Thyroid gland (tissue), 4 donors: ENCODE measurements around the gene HOXA5. TPM values are rescaled to one million over a fixed set of nuclear protein-coding genes. Genes with fewer than 3 reads are reported as not detected.
A peak's percentile ranks its signal among the peaks of the same experiment; 100 is the strongest.

Source experiments
- DNase-seq, 2 donors: peaks; one replicate each; pipeline ENCODE4 v3.0.0-alpha.2; 2019
- H3K27ac ChIP-seq, 3 donors: fragments of 200-600 bp; sonication (generic); 1 replicate in 2 of 3; 2 replicates in 1 of 3; pipeline ENCODE4 v1.5.1; 2016 to 2019; ENCODE audit warnings: mild to moderate bottlenecking in 1 of 3, moderate library complexity in 1 of 3
- H3K27me3 ChIP-seq: fragments of 200-600 bp; sonication (generic); one replicate; pipeline ENCODE4 v1.5.1; 2019
- H3K36me3 ChIP-seq, 2 donors: fragments of 200-600 bp; sonication (generic); one replicate each; pipeline ENCODE4 v1.5.1; 2016 to 2019
- H3K4me1 ChIP-seq, 2 donors: fragments of 200-600 bp; sonication (generic); one replicate each; pipeline ENCODE4 v1.5.1; 2017 to 2019
- H3K4me3 ChIP-seq, 3 donors: fragments of 200-600 bp; sonication (generic); replicated peaks in 1 of 3; 1 replicate in 2 of 3; 2 replicates in 1 of 3; pipeline ENCODE4 v1.5.1; 2016; ENCODE audit warnings: mild to moderate bottlenecking in 1 of 3
- H3K9me3 ChIP-seq: fragments of 200-600 bp; sonication (generic); one replicate; pipeline ENCODE4 v1.5.1; 2017
- POLR2A ChIP-seq, 2 donors: fragments of 450-650 bp; IDR thresholded peaks; one replicate each; pipeline ENCODE4 v1.6.1; 2017; ENCODE audit warnings: antibody characterized with exemption in 2 of 2, mild to moderate bottlenecking in 2 of 2, moderate library complexity in 1 of 2
- WGBS, 2 donors: methylation state at CpG; one replicate each; pipeline ENCODE4 v1.1.5; 2017; 5-methylcytosine and 5-hydroxymethylcytosine counted together
- intact Hi-C: fragments of 100-400 bp; cut with DNase I; formaldehyde crosslinking; loops from one replicate; pipeline ENCODE4 v1.15.1; 2023
- total RNA-seq, 4 donors: library from RNA; depleted of rRNA; stranded (reverse); fragments of >200 nt; gene quantifications; one replicate each; pipeline ENCODE4 v1.2.3, GENCODE V29; 2016
- TF ChIP-seq, protein P1 (sequence below), 6 experiments: fragments of 200-600 bp in 3 of 6; fragments of 450-650 bp in 3 of 6; sonication (generic) in 3 of 6; IDR thresholded peaks; one replicate each; pipeline ENCODE4 v1.5.1; 2016 to 2019; ENCODE audit warnings: antibody characterized with exemption in 6 of 6, mild to moderate bottlenecking in 2 of 6, inconsistent platforms in 1 of 6, moderate library complexity in 1 of 6

The HOXA5 gene
- total RNA-seq, 4 donors from 2014 or later = 2.0 to 4.4 (median 3.3) TPM

DNA sequence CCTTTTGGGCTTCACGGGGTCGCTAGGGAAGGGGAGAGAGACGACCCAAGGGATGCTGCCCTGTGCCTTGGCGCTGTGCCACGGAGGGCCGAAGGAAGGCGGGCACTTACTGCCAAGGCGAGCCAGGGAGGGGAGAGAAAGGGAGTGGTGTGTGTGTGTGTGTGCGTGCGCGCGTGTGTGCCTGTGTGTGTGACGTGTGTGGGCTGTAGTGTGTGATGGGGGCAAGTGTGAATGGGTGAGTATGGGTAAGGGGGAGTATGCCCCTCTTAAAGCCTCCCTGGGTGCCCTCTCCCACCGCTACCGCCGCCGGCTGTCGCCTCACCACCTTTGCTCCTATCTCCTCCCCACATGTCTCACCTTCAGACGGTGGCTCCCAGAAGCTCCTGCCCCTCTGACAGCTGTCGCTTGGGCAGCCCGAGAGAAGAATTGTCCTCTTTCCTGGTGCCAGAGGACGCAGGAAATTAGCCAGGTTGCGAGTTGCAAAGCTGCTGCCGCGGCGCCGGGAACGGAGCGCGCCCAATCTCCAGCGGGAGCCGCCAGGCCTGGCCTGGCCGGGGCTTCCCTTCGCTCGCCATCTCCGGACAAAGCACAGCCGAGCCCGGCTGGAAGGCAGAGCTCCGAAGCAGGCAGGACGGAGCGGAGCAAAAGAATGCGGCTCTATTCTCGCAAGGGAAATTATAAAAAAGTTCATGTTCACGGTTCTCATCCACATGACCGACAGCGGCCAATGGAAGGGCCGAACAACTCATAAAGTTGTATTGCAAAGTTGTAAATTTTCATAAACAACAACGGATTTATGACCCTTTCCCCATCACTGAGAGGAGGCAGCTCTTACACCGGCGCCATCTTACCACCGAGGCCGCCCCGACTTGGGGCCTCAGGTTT is 8.7 kb upstream of the HOXA5 start, which contains the start of gene HOXA3:
TSS of gene HOXA3 (minus strand) at position 653 of the 885 bp plus-strand sequence. CDS start 41,943 bp downstream, outside the sequence.
- Histone ChIP-seq H3K4me3 (no peak within 1 kb of the TSS), H3K4me1 (peaks cover 21 to 41% of the 10 kb centered on the region in 2 donors), H3K27ac (peak within 1 kb of the TSS in 1 of 3 donors; percentile 0), H3K36me3 (no peaks in the 10 kb centered on the region), H3K9me3 (no peaks in the 10 kb centered on the region), H3K27me3 (peaks cover 92% of the 10 kb centered on the region)
- intact Hi-C loops = loop anchor here (5.0 kb wide), 1 partner anchor 285 kb away; no protein-coding TSS in a partner anchor
- no peak for TF ChIP-seq POLR2A (IDR thresholded peaks at IDR 0.05)
- TF ChIP-seq, protein P1, sequence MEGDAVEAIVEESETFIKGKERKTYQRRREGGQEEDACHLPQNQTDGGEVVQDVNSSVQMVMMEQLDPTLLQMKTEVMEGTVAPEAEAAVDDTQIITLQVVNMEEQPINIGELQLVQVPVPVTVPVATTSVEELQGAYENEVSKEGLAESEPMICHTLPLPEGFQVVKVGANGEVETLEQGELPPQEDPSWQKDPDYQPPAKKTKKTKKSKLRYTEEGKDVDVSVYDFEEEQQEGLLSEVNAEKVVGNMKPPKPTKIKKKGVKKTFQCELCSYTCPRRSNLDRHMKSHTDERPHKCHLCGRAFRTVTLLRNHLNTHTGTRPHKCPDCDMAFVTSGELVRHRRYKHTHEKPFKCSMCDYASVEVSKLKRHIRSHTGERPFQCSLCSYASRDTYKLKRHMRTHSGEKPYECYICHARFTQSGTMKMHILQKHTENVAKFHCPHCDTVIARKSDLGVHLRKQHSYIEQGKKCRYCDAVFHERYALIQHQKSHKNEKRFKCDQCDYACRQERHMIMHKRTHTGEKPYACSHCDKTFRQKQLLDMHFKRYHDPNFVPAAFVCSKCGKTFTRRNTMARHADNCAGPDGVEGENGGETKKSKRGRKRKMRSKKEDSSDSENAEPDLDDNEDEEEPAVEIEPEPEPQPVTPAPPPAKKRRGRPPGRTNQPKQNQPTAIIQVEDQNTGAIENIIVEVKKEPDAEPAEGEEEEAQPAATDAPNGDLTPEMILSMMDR (IDR thresholded peaks at IDR 0.05) = no peak
- no peak for DNase-seq
- WGBS, 2 donors = 6 to 10% methylated on average over 39 of the region's 53 CpGs

DNA sequence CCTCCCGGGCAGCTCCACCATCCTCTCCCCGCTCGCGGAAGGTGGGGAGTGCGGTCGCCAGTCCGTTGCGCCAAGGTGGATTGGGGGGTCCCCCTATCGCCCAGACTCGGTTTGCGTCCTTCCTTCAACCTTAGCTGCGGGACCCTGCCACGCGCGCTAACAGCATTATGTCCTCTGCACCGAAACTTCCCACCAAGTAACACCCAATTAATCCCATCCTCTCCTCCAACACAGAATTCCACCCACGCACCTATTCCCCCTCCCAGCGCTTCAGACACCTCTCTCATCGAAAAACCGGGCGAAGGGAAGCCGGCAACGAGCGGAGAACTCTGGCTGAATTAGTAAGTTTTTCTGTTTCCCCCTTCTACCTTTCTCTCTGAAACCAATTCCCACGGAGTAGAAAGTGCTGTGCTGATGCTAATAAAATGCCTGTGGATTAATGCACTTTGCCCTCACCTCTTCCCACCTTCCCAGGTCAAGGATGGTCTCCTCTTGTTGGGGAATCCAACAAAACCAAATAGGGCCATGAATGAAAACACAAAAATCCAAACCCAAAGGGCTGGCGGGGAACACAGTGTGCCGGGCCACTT is 8.0 kb upstream of the HOXA5 start:
- H3K27ac ChIP-seq = no peak overlapping the region
- H3K27me3 ChIP-seq = peaks cover 93% of the 10 kb centered on the region

DNA sequence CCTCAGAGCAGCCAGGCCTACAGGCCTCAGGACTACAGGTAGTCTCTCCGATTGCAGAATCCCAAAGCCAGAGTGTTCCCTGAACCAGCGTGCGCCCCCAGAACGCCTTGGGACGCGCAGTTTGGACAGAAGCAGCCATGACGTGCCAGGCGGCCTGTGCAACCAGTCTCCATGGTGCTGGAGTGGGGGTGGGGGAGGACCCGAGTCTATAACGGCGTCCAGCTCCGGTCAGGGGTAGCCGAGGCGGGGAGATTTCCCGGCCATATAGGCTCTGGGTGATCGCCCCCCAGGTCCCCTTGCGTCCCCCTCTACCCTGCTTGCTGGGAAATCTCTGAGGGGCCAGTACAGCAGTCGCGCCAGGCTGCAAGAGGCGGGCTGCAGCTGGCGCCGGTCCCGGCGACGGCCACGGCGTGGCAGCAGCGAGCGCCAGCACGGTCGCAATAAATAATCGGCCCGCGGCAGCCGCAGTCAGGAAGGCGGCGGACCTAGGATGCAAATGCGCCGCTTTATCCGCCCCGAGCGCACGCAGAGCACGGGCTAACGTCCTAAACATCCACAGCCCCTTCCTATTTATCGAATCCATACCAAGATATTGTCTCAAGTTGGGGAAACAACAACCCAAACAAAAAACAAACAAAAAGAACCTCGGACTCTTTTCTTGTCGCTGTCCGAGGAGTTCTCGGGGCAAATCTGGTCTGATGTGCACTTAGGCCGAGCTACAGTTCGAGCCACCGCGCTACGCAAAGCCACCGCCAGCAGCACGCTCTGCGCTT is 7.3 kb upstream of the HOXA5 start:
- no peak overlapping the region for H3K27ac ChIP-seq
- peak; percentile 63 to 64 for DNase-seq
- peaks cover 91% of the 10 kb centered on the region for H3K27me3 ChIP-seq
- H3K4me3 ChIP-seq = peak overlapping the region in 1 of 3 donors; percentile 23
- TF ChIP-seq, protein P1 (IDR thresholded peaks at IDR 0.05) = peak; percentile 40 to 90 (median 64)
- peak in 1 of 2 donors; percentile 13 for TF ChIP-seq POLR2A (IDR thresholded peaks at IDR 0.05)
- WGBS, 2 donors = 1 to 3% methylated on average over 33 to 37 of the region's 58 CpGs
- H3K4me1 ChIP-seq = peaks cover 21 to 32% of the 10 kb centered on the region in 2 donors
- no peaks in the 10 kb centered on the region for H3K9me3 ChIP-seq
- intact Hi-C loops = loop anchor here (5.0 kb wide), 1 partner anchor 283 kb away; no protein-coding TSS in a partner anchor
- no peaks in the 10 kb centered on the region for H3K36me3 ChIP-seq

More for the DNA sequence above, 8.0 kb upstream of the HOXA5 start:
- no peak for TF ChIP-seq POLR2A (IDR thresholded peaks at IDR 0.05)
- intact Hi-C loops = loop anchor here (5.0 kb wide), 1 partner anchor 284 kb away; no protein-coding TSS in a partner anchor
- DNase-seq = no peak
- H3K4me3 ChIP-seq = no peak overlapping the region
- peaks cover 21 to 39% of the 10 kb centered on the region in 2 donors for H3K4me1 ChIP-seq
- no peaks in the 10 kb centered on the region for H3K9me3 ChIP-seq
- WGBS, 2 donors = 5 to 12% methylated on average over 17 to 27 of the region's 27 CpGs
- H3K36me3 ChIP-seq = no peaks in the 10 kb centered on the region

DNA sequence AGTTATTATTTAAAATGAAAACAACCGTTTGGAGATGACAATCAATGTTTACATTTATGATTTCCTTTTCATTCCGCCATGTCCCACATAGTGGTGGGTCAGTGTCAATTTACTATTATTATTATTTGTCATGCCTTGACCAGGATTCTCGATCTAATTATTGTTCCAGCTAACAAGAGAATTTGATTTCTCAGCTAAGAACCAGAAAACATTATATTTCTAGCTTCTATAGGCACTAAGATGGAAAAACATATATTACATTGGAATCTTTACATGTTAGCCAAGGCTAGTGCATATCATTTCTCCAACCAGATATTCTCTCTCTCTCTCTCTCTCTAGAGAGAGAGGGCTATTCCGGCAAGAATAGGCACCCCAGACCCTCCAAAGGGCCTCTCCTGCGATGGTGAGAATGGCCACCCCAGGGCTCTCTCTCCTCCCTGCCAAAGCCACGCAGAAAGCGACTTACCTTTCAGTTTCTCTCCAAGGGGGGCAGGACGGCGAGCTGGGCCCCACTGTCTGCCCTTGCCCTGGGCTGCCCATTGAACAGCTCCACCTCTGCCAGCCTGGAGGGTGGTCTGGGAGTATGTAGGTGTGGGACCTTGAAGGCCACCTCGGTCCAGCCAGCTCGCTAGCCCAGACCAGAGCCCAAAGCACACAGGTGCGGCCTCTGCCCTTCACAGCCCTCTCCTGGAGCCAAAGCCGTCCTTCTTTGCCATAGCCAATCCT is 6.5 kb upstream of the HOXA5 start:
- no peak for TF ChIP-seq POLR2A (IDR thresholded peaks at IDR 0.05)
- TF ChIP-seq, protein P1 (IDR thresholded peaks at IDR 0.05) = no peak
- no peak overlapping the region for H3K27ac ChIP-seq
- peaks cover 91% of the 10 kb centered on the region for H3K27me3 ChIP-seq
- 33 to 36% methylated on average over 11 to 13 of the region's 13 CpGs for WGBS, 2 donors
- no peak for DNase-seq
- no peaks in the 10 kb centered on the region for H3K36me3 ChIP-seq
- no peaks in the 10 kb centered on the region for H3K9me3 ChIP-seq
- H3K4me3 ChIP-seq = peak overlapping the region in 1 of 3 donors; percentile 23
- H3K4me1 ChIP-seq = peaks cover 18 to 27% of the 10 kb centered on the region in 2 donors
- intact Hi-C loops = loop anchor here (5.0 kb wide), 1 partner anchor 283 kb away; no protein-coding TSS in a partner anchor
